Astrocyte (in vitro differentiated cells and primary cell): Measurements from ENCODE around the gene CPEB3. TPM values are rescaled to one million over a fixed set of nuclear protein-coding genes. Genes with fewer than 3 reads are reported as not detected.

Experiments used
- DNase-seq: peaks from one replicate; pipeline ENCODE4 v3.0.0-alpha.2; 2010; ENCODE audit warnings: low read depth
- FAIRE-seq: peaks from 2 replicates; lab custom pipeline; 2011; peaks lifted over from hg19 to GRCh38; lab: Jason Lieb, UNC
- H2AFZ ChIP-seq: 2 replicates; pipeline ENCODE4 v1.6.0; 2012; ENCODE audit warnings: low read depth, low read length, inconsistent platforms
- H3K27ac ChIP-seq: 2 replicates; pipeline ENCODE4 v1.5.1; 2011; ENCODE audit warnings: low read depth, low read length, inconsistent platforms
- H3K27me3 ChIP-seq: 2 replicates; pipeline ENCODE4 v1.6.0; 2011; ENCODE audit warnings: low read length, inconsistent platforms; ENCODE audit not compliant: insufficient read depth
- H3K36me3 ChIP-seq: 2 replicates; pipeline ENCODE4 v1.5.1; 2011; ENCODE audit warnings: low read length, inconsistent platforms; ENCODE audit not compliant: insufficient read depth
- H3K4me1 ChIP-seq: 2 replicates; pipeline ENCODE4 v1.5.1; 2011; ENCODE audit warnings: low read length, inconsistent platforms; ENCODE audit not compliant: insufficient read depth
- H3K4me2 ChIP-seq: 2 replicates; pipeline ENCODE4 v1.6.0; 2012; ENCODE audit warnings: low read length, inconsistent platforms
- H3K4me3 ChIP-seq: 2 replicates; pipeline ENCODE4 v1.5.1; 2011; ENCODE audit warnings: low read depth, mild to moderate bottlenecking, low read length, inconsistent platforms; ENCODE audit not compliant: insufficient read depth
- H3K79me2 ChIP-seq: 2 replicates; pipeline ENCODE4 v1.6.0; 2012; ENCODE audit warnings: mild to moderate bottlenecking, low read length, inconsistent platforms; ENCODE audit not compliant: insufficient read depth
- H3K9ac ChIP-seq: 2 replicates; pipeline ENCODE4 v1.6.0; 2012; ENCODE audit warnings: mild to moderate bottlenecking, low read length, inconsistent platforms
- H3K9me3 ChIP-seq: 2 replicates; pipeline ENCODE4 v1.5.1; 2012; ENCODE audit warnings: low read depth, mild to moderate bottlenecking, low read length, inconsistent platforms; ENCODE audit not compliant: insufficient read depth
- H4K20me1 ChIP-seq: 2 replicates; pipeline ENCODE4 v1.6.0; 2012; ENCODE audit warnings: low read length, inconsistent platforms; ENCODE audit not compliant: insufficient read depth
- H3K27ac Mint-ChIP-seq: one replicate; pipeline ENCODE4 v1.8.0; 2021; ENCODE audit warnings: mild to moderate bottlenecking, mixed read lengths; ENCODE audit not compliant: unreplicated experiment
- H3K27me3 Mint-ChIP-seq: one replicate; pipeline ENCODE4 v1.8.0; 2021; ENCODE audit warnings: low read depth, mixed read lengths; ENCODE audit not compliant: unreplicated experiment
- H3K36me3 Mint-ChIP-seq: one replicate; pipeline ENCODE4 v1.8.0; 2021; ENCODE audit warnings: low read depth, mixed read lengths; ENCODE audit not compliant: unreplicated experiment
- H3K4me1 Mint-ChIP-seq: one replicate; pipeline ENCODE4 v1.8.0; 2021; ENCODE audit warnings: low read depth, mixed read lengths; ENCODE audit not compliant: unreplicated experiment
- H3K4me3 Mint-ChIP-seq: one replicate; pipeline ENCODE4 v1.8.0; 2021; ENCODE audit warnings: mild to moderate bottlenecking, moderate library complexity, mixed read lengths; ENCODE audit not compliant: unreplicated experiment
- H3K9me3 Mint-ChIP-seq: one replicate; pipeline ENCODE4 v1.8.0; 2021; ENCODE audit warnings: mild to moderate bottlenecking, mixed read lengths; ENCODE audit not compliant: unreplicated experiment
- EZH2 ChIP-seq: IDR thresholded peaks from 2 replicates; pipeline ENCODE4 v1.6.1; 2012; ENCODE audit warnings: mild to moderate bottlenecking, low read length, inconsistent platforms; ENCODE audit not compliant: insufficient read depth
- total RNA-seq: library from RNA; stranded (reverse); gene quantifications from 2 replicates; pipeline ENCODE4 v1.2.1, GENCODE V29; 2021
- TF ChIP-seq, protein P1 (sequence below): IDR thresholded peaks from 2 replicates; pipeline ENCODE4 v1.5.1; 2011; ENCODE audit warnings: low read depth, mild to moderate bottlenecking, inconsistent platforms, low read length, moderate library complexity; ENCODE audit not compliant: insufficient read depth

The CPEB3 gene
- total RNA-seq, 1 donor from 2014 or later: 1.6 TPM

GRCh38 chr10:92024700-92025099 is 266.2 kb downstream of the CPEB3 start:
- no peaks in the 10 kb centered on the region for H3K4me1 Mint-ChIP-seq
- no peaks in the 10 kb centered on the region for H3K9me3 ChIP-seq
- no peaks in the 10 kb centered on the region for H3K27me3 ChIP-seq
- no peaks in the 10 kb centered on the region for H3K27me3 Mint-ChIP-seq
- H2AFZ ChIP-seq: no peak overlapping the region
- H3K27ac Mint-ChIP-seq: no peak overlapping the region
- H3K79me2 ChIP-seq: no peaks in the 10 kb centered on the region
- no peak overlapping the region for H3K4me2 ChIP-seq
- H3K4me3 Mint-ChIP-seq: no peak overlapping the region
- FAIRE-seq: no peak
- peak; percentile 61 for DNase-seq
- H3K36me3 Mint-ChIP-seq: peaks cover 12% of the 10 kb centered on the region
- peaks cover 35% of the 10 kb centered on the region for H3K36me3 ChIP-seq
- H3K9ac ChIP-seq: no peak overlapping the region
- no peak overlapping the region for H3K27ac ChIP-seq
- no peak for TF ChIP-seq EZH2
- TF ChIP-seq, protein P1, sequence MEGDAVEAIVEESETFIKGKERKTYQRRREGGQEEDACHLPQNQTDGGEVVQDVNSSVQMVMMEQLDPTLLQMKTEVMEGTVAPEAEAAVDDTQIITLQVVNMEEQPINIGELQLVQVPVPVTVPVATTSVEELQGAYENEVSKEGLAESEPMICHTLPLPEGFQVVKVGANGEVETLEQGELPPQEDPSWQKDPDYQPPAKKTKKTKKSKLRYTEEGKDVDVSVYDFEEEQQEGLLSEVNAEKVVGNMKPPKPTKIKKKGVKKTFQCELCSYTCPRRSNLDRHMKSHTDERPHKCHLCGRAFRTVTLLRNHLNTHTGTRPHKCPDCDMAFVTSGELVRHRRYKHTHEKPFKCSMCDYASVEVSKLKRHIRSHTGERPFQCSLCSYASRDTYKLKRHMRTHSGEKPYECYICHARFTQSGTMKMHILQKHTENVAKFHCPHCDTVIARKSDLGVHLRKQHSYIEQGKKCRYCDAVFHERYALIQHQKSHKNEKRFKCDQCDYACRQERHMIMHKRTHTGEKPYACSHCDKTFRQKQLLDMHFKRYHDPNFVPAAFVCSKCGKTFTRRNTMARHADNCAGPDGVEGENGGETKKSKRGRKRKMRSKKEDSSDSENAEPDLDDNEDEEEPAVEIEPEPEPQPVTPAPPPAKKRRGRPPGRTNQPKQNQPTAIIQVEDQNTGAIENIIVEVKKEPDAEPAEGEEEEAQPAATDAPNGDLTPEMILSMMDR: no peak
- peaks cover 4% of the 10 kb centered on the region for H3K4me1 ChIP-seq
- H3K9me3 Mint-ChIP-seq: no peaks in the 10 kb centered on the region
- no peak overlapping the region for H3K4me3 ChIP-seq
- no peaks in the 10 kb centered on the region for H4K20me1 ChIP-seq

- Histone ChIP-seq H3K9ac (no peak overlapping the region), H4K20me1 (peaks cover 4% of the 10 kb centered on the region), H3K79me2 (no peaks in the 10 kb centered on the region), H3K4me2 (no peak overlapping the region), H3K27ac (no peak overlapping the region), H2AFZ (no peak overlapping the region), H3K4me1 (no peaks in the 10 kb centered on the region), H3K9me3 (no peaks in the 10 kb centered on the region), H3K27me3 (no peaks in the 10 kb centered on the region), H3K4me3 (no peak overlapping the region), H3K36me3 (peaks cover 37% of the 10 kb centered on the region)
- no peaks in the 10 kb centered on the region for H3K27me3 Mint-ChIP-seq
- TF ChIP-seq, protein P1: no peak
- no peak for TF ChIP-seq EZH2
- H3K27ac Mint-ChIP-seq: no peak overlapping the region
- no peak for FAIRE-seq
- H3K4me1 Mint-ChIP-seq: peaks cover 6% of the 10 kb centered on the region
- no peak overlapping the region for H3K4me3 Mint-ChIP-seq
- H3K9me3 Mint-ChIP-seq: no peaks in the 10 kb centered on the region
- no peak for DNase-seq
- peaks cover 13% of the 10 kb centered on the region for H3K36me3 Mint-ChIP-seq
Measured at GRCh38 chr10:92014620-92015019, 276.3 kb downstream of the CPEB3 start.

GRCh38 chr10:92011560-92012214 is 279.2 kb downstream of the CPEB3 start:
- no peaks in the 10 kb centered on the region for H3K9me3 Mint-ChIP-seq
- peaks cover 9% of the 10 kb centered on the region for H3K36me3 Mint-ChIP-seq
- no peak overlapping the region for H3K27ac Mint-ChIP-seq
- Histone ChIP-seq H3K4me1 (no peaks in the 10 kb centered on the region), H3K79me2 (no peaks in the 10 kb centered on the region), H3K27ac (no peak overlapping the region), H3K4me3 (no peak overlapping the region), H3K9me3 (no peaks in the 10 kb centered on the region), H4K20me1 (peaks cover 4% of the 10 kb centered on the region), H2AFZ (no peak overlapping the region), H3K27me3 (no peaks in the 10 kb centered on the region), H3K4me2 (no peak overlapping the region), H3K36me3 (peaks cover 16% of the 10 kb centered on the region), H3K9ac (no peak overlapping the region)
- no peaks in the 10 kb centered on the region for H3K27me3 Mint-ChIP-seq
- peaks cover 6% of the 10 kb centered on the region for H3K4me1 Mint-ChIP-seq
- FAIRE-seq: peak; percentile 77
- peak; percentile 67 for DNase-seq
- no peak for TF ChIP-seq EZH2
- TF ChIP-seq, protein P1: no peak
- no peak overlapping the region for H3K4me3 Mint-ChIP-seq
